Hematopoietic multipotent progenitor cell treated with erythropoietin and hydrocortisone succinate and interleukin-3 and kit ligand, for 15 days (in vitro differentiated cells): ENCODE data around the gene SHISA7.

ENCODE experiments used
- DNase-seq: peaks from one replicate; pipeline ENCODE4 v3.0.0-alpha.2; 2015; ENCODE audit warnings: low spot score

SHISA7 gene

GRCh38 chr19:55443045-55443823 lies at the start of gene SHISA7:
TSS of gene SHISA7 (minus strand) at chr19:55443300. CDS start at chr19:55442863, 437 bp downstream.
- DNase-seq, result peak; percentile 61

- no peak for DNase-seq
Observed at GRCh38 chr19:55492362-55492944, 49.4 kb upstream of the SHISA7 start.

GRCh38 chr19:55491546-55492360 lies 48.7 kb upstream of the SHISA7 start:
- no peak for DNase-seq

GRCh38 chr19:55490478-55491432 lies 47.7 kb upstream of the SHISA7 start:
- no peak for DNase-seq

GRCh38 chr19:55489711-55490477 lies 46.8 kb upstream of the SHISA7 start:
- DNase-seq, result no peak

- no peak for DNase-seq
Observed at GRCh38 chr19:55488986-55489710, 46.0 kb upstream of the SHISA7 start.

GRCh38 chr19:55487924-55488687 lies 45.0 kb upstream of the SHISA7 start, which contains the start of gene SSC5D:
TSS of gene SSC5D (plus strand) at chr19:55488436. CDS start at chr19:55488590, 154 bp downstream.
- DNase-seq, result no peak

- no peak for DNase-seq
Observed at GRCh38 chr19:55486971-55487923, 44.1 kb upstream of the SHISA7 start.

GRCh38 chr19:55486043-55486970 lies 43.2 kb upstream of the SHISA7 start:
- DNase-seq, result no peak

GRCh38 chr19:55485439-55486011 lies 42.4 kb upstream of the SHISA7 start:
- DNase-seq, result no peak

GRCh38 chr19:55484593-55485438 lies 41.7 kb upstream of the SHISA7 start, which contains the start of gene NAT14:
TSS of gene NAT14 (plus strand) at chr19:55485188. CDS start at chr19:55485709, 521 bp downstream.
- DNase-seq, result peak; percentile 38

GRCh38 chr19:55483706-55484592 lies 40.8 kb upstream of the SHISA7 start:
- no peak for DNase-seq

GRCh38 chr19:55482967-55483705 lies 40.0 kb upstream of the SHISA7 start:
- DNase-seq, result no peak
